ENCODE measurements around the gene TOLLIP.

DNA sequence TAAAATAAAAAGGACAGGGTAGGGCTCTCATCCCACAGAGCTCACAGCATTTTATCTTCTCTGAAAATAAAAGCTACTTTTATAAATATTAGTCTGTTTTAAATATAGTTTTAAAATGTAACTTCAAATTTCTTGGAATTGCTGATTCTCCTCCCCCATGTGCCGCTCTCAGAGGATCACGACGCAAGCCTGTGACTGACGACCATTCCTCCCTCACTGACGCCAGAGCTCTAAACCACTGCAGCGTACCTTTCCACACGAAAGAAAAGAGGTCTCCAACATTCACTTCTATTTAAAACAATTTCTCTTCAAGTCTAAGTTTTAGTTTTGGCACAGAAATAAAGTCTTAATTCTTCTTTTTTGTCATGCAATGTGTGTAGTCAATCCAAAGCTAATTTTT is 9.3 kb downstream of the TOLLIP start:
- TF ChIP-seq, protein P1, sequence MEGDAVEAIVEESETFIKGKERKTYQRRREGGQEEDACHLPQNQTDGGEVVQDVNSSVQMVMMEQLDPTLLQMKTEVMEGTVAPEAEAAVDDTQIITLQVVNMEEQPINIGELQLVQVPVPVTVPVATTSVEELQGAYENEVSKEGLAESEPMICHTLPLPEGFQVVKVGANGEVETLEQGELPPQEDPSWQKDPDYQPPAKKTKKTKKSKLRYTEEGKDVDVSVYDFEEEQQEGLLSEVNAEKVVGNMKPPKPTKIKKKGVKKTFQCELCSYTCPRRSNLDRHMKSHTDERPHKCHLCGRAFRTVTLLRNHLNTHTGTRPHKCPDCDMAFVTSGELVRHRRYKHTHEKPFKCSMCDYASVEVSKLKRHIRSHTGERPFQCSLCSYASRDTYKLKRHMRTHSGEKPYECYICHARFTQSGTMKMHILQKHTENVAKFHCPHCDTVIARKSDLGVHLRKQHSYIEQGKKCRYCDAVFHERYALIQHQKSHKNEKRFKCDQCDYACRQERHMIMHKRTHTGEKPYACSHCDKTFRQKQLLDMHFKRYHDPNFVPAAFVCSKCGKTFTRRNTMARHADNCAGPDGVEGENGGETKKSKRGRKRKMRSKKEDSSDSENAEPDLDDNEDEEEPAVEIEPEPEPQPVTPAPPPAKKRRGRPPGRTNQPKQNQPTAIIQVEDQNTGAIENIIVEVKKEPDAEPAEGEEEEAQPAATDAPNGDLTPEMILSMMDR (IDR thresholded peaks at IDR 0.05; ENCODE audit: low read depth, low read length) = no peak
- TF ChIP-seq, protein P2, sequence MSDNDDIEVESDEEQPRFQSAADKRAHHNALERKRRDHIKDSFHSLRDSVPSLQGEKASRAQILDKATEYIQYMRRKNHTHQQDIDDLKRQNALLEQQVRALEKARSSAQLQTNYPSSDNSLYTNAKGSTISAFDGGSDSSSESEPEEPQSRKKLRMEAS (IDR thresholded peaks at IDR 0.05; ENCODE audit: low read depth, low read length) = no peak
- TF ChIP-seq POLR2A (IDR thresholded peaks at IDR 0.05; ENCODE audit: extremely low read depth, insufficient read length) = no peak
